ENCODE measurements around the gene TBATA. TPM values are rescaled to one million over a fixed set of nuclear protein-coding genes. Genes with fewer than 3 reads are reported as not detected.

Gene TBATA
- polyA plus RNA-seq, 3 donors: 0.10 TPM; not detected in 2

GRCh38 chr10:70738006-70738760 is 47.0 kb downstream of the TBATA start:
- no peak overlapping the region for H3K27ac ChIP-seq (ENCODE audit: low read depth, low read length)
- WGBS, 3 donors: 81 to 91% (median 85%) methylated on average over 3 of the region's 3 CpGs

DNA sequence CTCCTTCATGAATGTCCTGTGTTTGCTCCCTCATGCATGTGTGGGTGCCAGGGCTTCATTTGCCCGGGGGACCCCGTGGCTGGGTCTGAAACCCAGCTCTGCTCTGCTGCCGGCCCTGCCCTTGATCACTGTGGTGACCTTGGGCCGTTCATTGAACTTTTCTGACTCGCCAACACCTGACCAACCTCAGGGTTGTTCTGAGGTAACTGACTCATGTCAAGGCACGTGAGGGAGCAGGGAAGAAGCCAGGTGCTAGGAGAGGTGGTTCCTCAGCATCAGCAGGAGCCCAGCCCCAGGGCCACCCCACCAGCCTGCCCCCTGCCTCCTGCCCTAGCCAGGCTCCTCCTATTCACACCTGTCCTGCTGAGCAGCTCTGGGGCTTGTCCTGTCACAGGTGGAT is 47.9 kb downstream of the TBATA start:
- no peak overlapping the region for H3K27ac ChIP-seq (ENCODE audit: low read depth, low read length)
- 38 to 91% (median 90%) methylated on average over 6 of the region's 6 CpGs for WGBS, 3 donors

GRCh38 chr10:70736525-70736924 is 48.7 kb downstream of the TBATA start:
- H3K27ac ChIP-seq (ENCODE audit: low read depth, low read length): no peak overlapping the region
- WGBS, 3 donors: 86 to 91% (median 91%) methylated on average over 3 of the region's 3 CpGs

GRCh38 chr10:70735161-70735560 is 50.0 kb downstream of the TBATA start:
- no peak overlapping the region for H3K27ac ChIP-seq (ENCODE audit: low read depth, low read length)
- WGBS, 3 donors: 65 to 93% (median 87%) methylated on average over 3 of the region's 3 CpGs

DNA sequence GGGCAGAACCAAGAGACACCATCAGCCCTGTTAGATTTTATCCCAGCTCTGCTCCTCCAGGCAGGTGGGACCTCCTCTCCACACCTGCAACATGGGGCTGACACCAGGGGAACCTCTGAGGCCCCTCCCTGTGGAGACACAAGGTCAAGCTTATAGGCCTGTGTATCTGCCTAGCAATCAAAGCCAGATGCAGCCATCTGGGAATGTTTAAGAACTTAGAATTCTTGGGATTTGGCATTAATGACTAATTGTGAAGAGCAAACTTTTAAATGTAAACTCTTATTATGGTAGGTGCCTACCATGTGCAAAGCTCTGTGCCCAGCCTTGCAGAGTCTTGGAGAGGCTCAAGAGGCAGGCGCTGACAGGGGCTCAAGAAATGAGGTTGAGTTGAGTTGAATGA is 52.1 kb downstream of the TBATA start:
- H3K27ac ChIP-seq (ENCODE audit: low read depth, low read length): no peak overlapping the region
- WGBS, 3 donors: 93 to 100% (median 96%) methylated on average over 1 of the region's 1 CpG

- no peak overlapping the region for H3K27ac ChIP-seq (ENCODE audit: low read depth, low read length)
- WGBS, 3 donors: 87 to 95% (median 92%) methylated on average over 4 of the region's 4 CpGs
Measured at GRCh38 chr10:70732569-70732968, 52.6 kb downstream of the TBATA start.

- H3K27ac ChIP-seq (ENCODE audit: low read depth, low read length): no peak overlapping the region
- WGBS, 3 donors: 69 to 78% (median 70%) methylated on average over 2 of the region's 2 CpGs
Measured at GRCh38 chr10:70730955-70731354, 54.2 kb downstream of the TBATA start.

DNA sequence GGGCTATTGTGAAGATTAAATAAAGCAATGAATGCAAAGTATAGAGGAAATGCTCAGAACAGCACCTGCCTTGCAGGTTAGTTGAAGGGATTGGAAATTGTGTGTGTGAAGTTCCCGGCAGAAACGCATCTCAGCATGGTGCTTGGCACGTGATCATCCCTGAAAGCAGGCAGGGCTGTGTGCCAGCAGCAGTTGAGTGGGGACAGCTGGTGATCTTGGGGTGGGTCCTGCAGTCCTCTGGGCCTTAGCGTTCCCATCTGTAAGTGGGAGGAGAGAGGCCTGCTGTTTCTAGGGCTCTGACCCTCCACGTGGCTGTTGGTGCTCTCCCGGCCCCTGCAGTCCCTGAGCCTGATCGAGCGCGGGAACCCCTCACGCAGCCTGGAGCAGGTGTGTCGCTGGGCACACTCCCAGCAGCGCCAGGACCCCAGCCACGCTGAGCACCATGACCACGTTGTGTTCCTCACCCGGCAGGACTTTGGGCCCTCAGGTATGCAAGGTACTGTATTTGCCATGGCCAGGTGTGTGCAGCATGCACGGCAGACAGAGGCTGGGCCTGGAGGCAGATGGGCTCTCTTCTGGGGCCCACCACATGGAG is 55.3 kb downstream of the TBATA start:
- WGBS, 3 donors: 63 to 78% (median 74%) methylated on average over 16 of the region's 16 CpGs

GRCh38 chr10:70728328-70728727 is 56.8 kb downstream of the TBATA start:
- H3K27ac ChIP-seq (ENCODE audit: low read depth, low read length): no peak overlapping the region
- WGBS, 3 donors: 57 to 73% (median 69%) methylated on average over 2 of the region's 2 CpGs

More for the DNA sequence above, 55.3 kb downstream of the TBATA start:
- no peak overlapping the region for H3K27ac ChIP-seq (ENCODE audit: low read depth, low read length)

GRCh38 chr10:70726909-70727495 is 58.2 kb downstream of the TBATA start:
- H3K27ac ChIP-seq (ENCODE audit: low read depth, low read length): no peak overlapping the region
- 77 to 88% (median 85%) methylated on average over 10 of the region's 10 CpGs for WGBS, 3 donors

DNA sequence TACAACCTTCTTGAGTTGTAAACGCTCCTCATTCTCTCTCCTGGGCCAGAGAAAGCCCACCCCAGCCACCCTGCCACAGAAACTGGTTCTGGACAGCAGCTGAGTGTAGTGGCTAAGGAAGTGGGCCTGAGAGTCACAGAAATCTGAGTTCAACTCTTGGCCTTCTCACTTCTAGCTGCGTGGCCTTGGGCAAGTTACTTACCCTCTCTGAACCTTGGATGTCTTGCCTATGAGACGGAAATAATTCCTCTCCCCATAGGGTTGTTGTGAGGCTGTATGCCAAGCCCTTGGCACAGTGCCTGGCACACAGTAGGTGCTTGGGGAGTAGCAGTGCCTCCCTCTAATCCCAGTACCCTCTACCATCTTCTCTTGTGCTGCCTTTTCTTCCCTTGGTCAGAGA is 61.4 kb downstream of the TBATA start:
- H3K27ac ChIP-seq (ENCODE audit: low read depth, low read length): no peak overlapping the region
- 94 to 100% (median 97%) methylated on average over 3 of the region's 3 CpGs for WGBS, 3 donors

DNA sequence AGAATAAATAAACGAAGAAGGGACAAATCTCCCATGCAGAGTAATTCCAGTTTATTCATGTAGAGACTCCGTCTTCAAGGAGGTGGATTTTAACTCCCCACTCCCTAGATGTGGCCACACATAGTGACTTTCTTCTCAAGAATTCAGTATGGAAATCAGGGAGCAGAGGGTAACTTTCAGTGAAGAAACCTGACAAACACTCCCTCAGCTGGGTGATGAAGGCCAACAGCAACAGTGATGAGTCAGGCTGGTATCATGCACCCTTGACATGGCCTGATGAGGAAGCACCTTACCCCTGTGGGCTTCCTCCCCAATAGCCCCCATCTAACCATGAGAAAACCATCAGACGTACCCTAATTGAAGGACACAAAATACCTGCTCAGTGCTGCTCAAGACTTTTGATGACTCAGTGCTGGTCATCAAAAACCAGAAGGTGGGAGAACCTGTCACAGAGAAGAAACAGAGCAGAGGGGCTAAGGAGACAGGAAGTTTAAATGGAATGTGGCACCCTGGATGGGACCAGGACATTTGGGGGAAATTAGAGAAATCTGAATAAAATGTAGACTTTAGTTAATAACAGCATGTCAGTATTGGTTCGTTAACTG is 62.3 kb downstream of the TBATA start:
- WGBS, 3 donors: 85 to 88% (median 86%) methylated on average over 4 of the region's 4 CpGs
- H3K27ac ChIP-seq (ENCODE audit: low read depth, low read length): no peak overlapping the region

Other genes starting within 250 kb of the TBATA start
- gene PRF1, start 182.6 kb downstream of the TBATA start, polyA plus RNA-seq: 1 to 10 TPM in 2 of 3 donors, under 1 TPM in 1; 0.43 to 3.7 (median 2.4) TPM
- gene ADAMTS14, start 112.9 kb downstream of the TBATA start, polyA plus RNA-seq: under 1 TPM; under 0.01 to 0.94 (median 0.07) TPM
- gene SGPL1, start 30.6 kb upstream of the TBATA start, polyA plus RNA-seq: 10 to 100 TPM in 2 of 3 donors, 1 to 10 TPM in 1; 7.3 to 10.9 (median 10.7) TPM
- gene PCBD1, start 103.2 kb upstream of the TBATA start, polyA plus RNA-seq: 100 to 1,000 TPM in 2 of 3 donors, 10 to 100 TPM in 1; 97.6 to 158 (median 113) TPM